Measurements from ENCODE around the gene TBCE.
A peak's percentile ranks its signal among the peaks of the same experiment; 100 is the strongest.
"Not testable (repeated sequence)": the region's sequence is repeated elsewhere in the genome, so short reads cannot be mapped to it uniquely, and the experiment has no call there.

Gene TBCE

GRCh38 chr1:235351441-235351840 is 15.8 kb upstream of the TBCE start:
- DNase-seq: no peak
- H3K27me3 ChIP-seq (replicated peaks; ENCODE audit: control insufficient read depth, insufficient read depth, low read length, poor library complexity, severe bottlenecking): no peaks in the 10 kb centered on the region
- H3K4me3 ChIP-seq (ENCODE audit: insufficient read depth, low read depth, low read length, poor library complexity, severe bottlenecking): no peak overlapping the region
- no peaks in the 10 kb centered on the region for H3K4me1 ChIP-seq (ENCODE audit: control insufficient read depth, insufficient read depth, low read length, poor library complexity, severe bottlenecking)
- H3K9me3 ChIP-seq (ENCODE audit: control insufficient read depth, low read length): no peaks in the 10 kb centered on the region
- H3K27ac ChIP-seq (ENCODE audit: insufficient read depth, low read length, poor library complexity, severe bottlenecking): no peak overlapping the region
- no peaks in the 10 kb centered on the region for H3K36me3 ChIP-seq (ENCODE audit: control insufficient read depth, insufficient read depth, low read length)

- DNase-seq: no peak
- Histone ChIP-seq H3K27ac (ENCODE audit: insufficient read depth, low read length, poor library complexity, severe bottlenecking) (no peak overlapping the region), H3K36me3 (ENCODE audit: control insufficient read depth, insufficient read depth, low read length) (no peaks in the 10 kb centered on the region), H3K4me3 (ENCODE audit: insufficient read depth, low read depth, low read length, poor library complexity, severe bottlenecking) (no peak overlapping the region), H3K27me3 (replicated peaks; ENCODE audit: control insufficient read depth, insufficient read depth, low read length, poor library complexity, severe bottlenecking) (no peaks in the 10 kb centered on the region), H3K4me1 (ENCODE audit: control insufficient read depth, insufficient read depth, low read length, poor library complexity, severe bottlenecking) (no peaks in the 10 kb centered on the region), H3K9me3 (ENCODE audit: control insufficient read depth, low read length) (no peaks in the 10 kb centered on the region)
Measured at GRCh38 chr1:235351898-235352297, 15.3 kb upstream of the TBCE start.

GRCh38 chr1:235357485-235358373 is 9.5 kb upstream of the TBCE start:
- H3K4me1 ChIP-seq (ENCODE audit: control insufficient read depth, insufficient read depth, low read length, poor library complexity, severe bottlenecking): no peaks in the 10 kb centered on the region
- H3K36me3 ChIP-seq (ENCODE audit: control insufficient read depth, insufficient read depth, low read length): no peaks in the 10 kb centered on the region
- no peaks in the 10 kb centered on the region for H3K9me3 ChIP-seq (ENCODE audit: control insufficient read depth, low read length)
- no peaks in the 10 kb centered on the region for H3K27me3 ChIP-seq (replicated peaks; ENCODE audit: control insufficient read depth, insufficient read depth, low read length, poor library complexity, severe bottlenecking)
- no peak overlapping the region for H3K4me3 ChIP-seq (ENCODE audit: insufficient read depth, low read depth, low read length, poor library complexity, severe bottlenecking)
- DNase-seq: no peak
- H3K27ac ChIP-seq (ENCODE audit: insufficient read depth, low read length, poor library complexity, severe bottlenecking): no peak overlapping the region

GRCh38 chr1:235358899-235359298 is 8.3 kb upstream of the TBCE start:
- Histone ChIP-seq H3K27me3 (replicated peaks; ENCODE audit: control insufficient read depth, insufficient read depth, low read length, poor library complexity, severe bottlenecking) (no peaks in the 10 kb centered on the region), H3K4me1 (ENCODE audit: control insufficient read depth, insufficient read depth, low read length, poor library complexity, severe bottlenecking) (no peaks in the 10 kb centered on the region), H3K9me3 (ENCODE audit: control insufficient read depth, low read length) (no peaks in the 10 kb centered on the region), H3K27ac (ENCODE audit: insufficient read depth, low read length, poor library complexity, severe bottlenecking) (no peak overlapping the region), H3K36me3 (ENCODE audit: control insufficient read depth, insufficient read depth, low read length) (no peaks in the 10 kb centered on the region), H3K4me3 (ENCODE audit: insufficient read depth, low read depth, low read length, poor library complexity, severe bottlenecking) (no peak overlapping the region)
- DNase-seq: no peak

GRCh38 chr1:235364189-235364588 is 3.0 kb upstream of the TBCE start:
- not testable (repeated sequence) for H3K27me3 ChIP-seq (replicated peaks; ENCODE audit: control insufficient read depth, insufficient read depth, low read length, poor library complexity, severe bottlenecking); H3K27ac ChIP-seq (ENCODE audit: insufficient read depth, low read length, poor library complexity, severe bottlenecking); H3K36me3 ChIP-seq (ENCODE audit: control insufficient read depth, insufficient read depth, low read length); DNase-seq; H3K4me1 ChIP-seq (ENCODE audit: control insufficient read depth, insufficient read depth, low read length, poor library complexity, severe bottlenecking); H3K9me3 ChIP-seq (ENCODE audit: control insufficient read depth, low read length); H3K4me3 ChIP-seq (ENCODE audit: insufficient read depth, low read depth, low read length, poor library complexity, severe bottlenecking)

GRCh38 chr1:235366286-235366685 is 941 bp upstream of the TBCE start:
- no peaks in the 10 kb centered on the region for H3K27me3 ChIP-seq (replicated peaks; ENCODE audit: control insufficient read depth, insufficient read depth, low read length, poor library complexity, severe bottlenecking)
- H3K36me3 ChIP-seq (ENCODE audit: control insufficient read depth, insufficient read depth, low read length): no peaks in the 10 kb centered on the region
- DNase-seq: peak in 1 of 3 donors; percentile 1
- H3K4me1 ChIP-seq (ENCODE audit: control insufficient read depth, insufficient read depth, low read length, poor library complexity, severe bottlenecking): no peaks in the 10 kb centered on the region
- H3K27ac ChIP-seq (ENCODE audit: insufficient read depth, low read length, poor library complexity, severe bottlenecking): no peak overlapping the region
- no peaks in the 10 kb centered on the region for H3K9me3 ChIP-seq (ENCODE audit: control insufficient read depth, low read length)
- no peak overlapping the region for H3K4me3 ChIP-seq (ENCODE audit: insufficient read depth, low read depth, low read length, poor library complexity, severe bottlenecking)

GRCh38 chr1:235368428-235368827 is 1.2 kb downstream of the TBCE start:
- no peak overlapping the region for H3K27ac ChIP-seq (ENCODE audit: insufficient read depth, low read length, poor library complexity, severe bottlenecking)
- H3K4me3 ChIP-seq (ENCODE audit: insufficient read depth, low read depth, low read length, poor library complexity, severe bottlenecking): no peak overlapping the region

GRCh38 chr1:235369802-235370201 is 2.6 kb downstream of the TBCE start:
- no peak overlapping the region for H3K4me3 ChIP-seq (ENCODE audit: insufficient read depth, low read depth, low read length, poor library complexity, severe bottlenecking)
- no peaks in the 10 kb centered on the region for H3K4me1 ChIP-seq (ENCODE audit: control insufficient read depth, insufficient read depth, low read length, poor library complexity, severe bottlenecking)
- no peak for DNase-seq
- H3K9me3 ChIP-seq (ENCODE audit: control insufficient read depth, low read length): no peaks in the 10 kb centered on the region
- H3K27me3 ChIP-seq (replicated peaks; ENCODE audit: control insufficient read depth, insufficient read depth, low read length, poor library complexity, severe bottlenecking): no peaks in the 10 kb centered on the region
- H3K36me3 ChIP-seq (ENCODE audit: control insufficient read depth, insufficient read depth, low read length): no peaks in the 10 kb centered on the region
- H3K27ac ChIP-seq (ENCODE audit: insufficient read depth, low read length, poor library complexity, severe bottlenecking): no peak overlapping the region

More at GRCh38 chr1:235368428-235368827, 1.2 kb downstream of the TBCE start:
- H3K9me3 ChIP-seq (ENCODE audit: control insufficient read depth, low read length): no peaks in the 10 kb centered on the region
- no peak for DNase-seq
- H3K36me3 ChIP-seq (ENCODE audit: control insufficient read depth, insufficient read depth, low read length): no peaks in the 10 kb centered on the region
- H3K27me3 ChIP-seq (replicated peaks; ENCODE audit: control insufficient read depth, insufficient read depth, low read length, poor library complexity, severe bottlenecking): no peaks in the 10 kb centered on the region
- no peaks in the 10 kb centered on the region for H3K4me1 ChIP-seq (ENCODE audit: control insufficient read depth, insufficient read depth, low read length, poor library complexity, severe bottlenecking)

- H3K4me3 ChIP-seq (ENCODE audit: insufficient read depth, low read depth, low read length, poor library complexity, severe bottlenecking): no peak overlapping the region
- H3K4me1 ChIP-seq (ENCODE audit: control insufficient read depth, insufficient read depth, low read length, poor library complexity, severe bottlenecking): no peaks in the 10 kb centered on the region
- H3K27ac ChIP-seq (ENCODE audit: insufficient read depth, low read length, poor library complexity, severe bottlenecking): no peak overlapping the region
- no peak for DNase-seq
- no peaks in the 10 kb centered on the region for H3K36me3 ChIP-seq (ENCODE audit: control insufficient read depth, insufficient read depth, low read length)
- no peaks in the 10 kb centered on the region for H3K9me3 ChIP-seq (ENCODE audit: control insufficient read depth, low read length)
- H3K27me3 ChIP-seq (replicated peaks; ENCODE audit: control insufficient read depth, insufficient read depth, low read length, poor library complexity, severe bottlenecking): no peaks in the 10 kb centered on the region
Measured at GRCh38 chr1:235375919-235376605, 8.8 kb downstream of the TBCE start.

- H3K4me3 ChIP-seq (ENCODE audit: insufficient read depth, low read depth, low read length, poor library complexity, severe bottlenecking); DNase-seq; H3K27me3 ChIP-seq (replicated peaks; ENCODE audit: control insufficient read depth, insufficient read depth, low read length, poor library complexity, severe bottlenecking); H3K36me3 ChIP-seq (ENCODE audit: control insufficient read depth, insufficient read depth, low read length); H3K4me1 ChIP-seq (ENCODE audit: control insufficient read depth, insufficient read depth, low read length, poor library complexity, severe bottlenecking); H3K9me3 ChIP-seq (ENCODE audit: control insufficient read depth, low read length); H3K27ac ChIP-seq (ENCODE audit: insufficient read depth, low read length, poor library complexity, severe bottlenecking): not testable (repeated sequence)
Measured at GRCh38 chr1:235378134-235378735, 11.0 kb downstream of the TBCE start.

Data from effector memory CD4-positive, alpha-beta T cell (primary cell).